GM03348 (cell line): ENCODE data around the gene MRAS.
"Not testable (repeated sequence)": the region's sequence is repeated elsewhere in the genome, so short reads cannot be mapped to it uniquely, and the experiment has no call there.

Source experiments
- DNase-seq: peaks from one replicate; pipeline ENCODE4 v3.0.0; 2012; ENCODE audit warnings: low spot score

The MRAS gene

GRCh38 chr3:138367326-138367850 lies 19.0 kb downstream of the MRAS start:
- DNase-seq: no peak

GRCh38 chr3:138367911-138368310 lies 19.5 kb downstream of the MRAS start:
- peak; percentile 80 for DNase-seq

- no peak for DNase-seq
Observed at GRCh38 chr3:138369151-138369900, 20.9 kb downstream of the MRAS start.

GRCh38 chr3:138370321-138370720 lies 21.9 kb downstream of the MRAS start:
- no peak for DNase-seq

GRCh38 chr3:138371070-138371965 lies 22.9 kb downstream of the MRAS start:
- DNase-seq: no peak

- DNase-seq: no peak
Observed at GRCh38 chr3:138373087-138373735, 24.8 kb downstream of the MRAS start.

GRCh38 chr3:138373736-138374094 lies 25.3 kb downstream of the MRAS start:
- no peak for DNase-seq

GRCh38 chr3:138374573-138375134 lies 26.3 kb downstream of the MRAS start:
- no peak for DNase-seq

GRCh38 chr3:138375447-138375846 lies 27.1 kb downstream of the MRAS start:
- no peak for DNase-seq

- DNase-seq: no peak
Observed at GRCh38 chr3:138376663-138377062, 28.3 kb downstream of the MRAS start.

- not testable (repeated sequence) for DNase-seq
Observed at GRCh38 chr3:138377212-138377611, 28.8 kb downstream of the MRAS start.

GRCh38 chr3:138377804-138378203 lies 29.4 kb downstream of the MRAS start:
- no peak for DNase-seq

- DNase-seq: no peak
Observed at GRCh38 chr3:138378331-138378730, 30.0 kb downstream of the MRAS start.

- DNase-seq: no peak
Observed at GRCh38 chr3:138378990-138379389, 30.6 kb downstream of the MRAS start.

- peak; percentile 51 for DNase-seq
Observed at GRCh38 chr3:138381413-138381901, 33.1 kb downstream of the MRAS start.

GRCh38 chr3:138381950-138382715 lies 33.8 kb downstream of the MRAS start:
- DNase-seq: peak; percentile 82

GRCh38 chr3:138383715-138384465 lies 35.5 kb downstream of the MRAS start:
- DNase-seq: no peak

- no peak for DNase-seq
Observed at GRCh38 chr3:138384531-138384930, 36.2 kb downstream of the MRAS start.

- no peak for DNase-seq
Observed at GRCh38 chr3:138384976-138385375, 36.6 kb downstream of the MRAS start.

GRCh38 chr3:138389144-138389601 lies 40.8 kb downstream of the MRAS start:
- peak; percentile 14 for DNase-seq
